Suprapubic skin (tissue), 3 donors: ENCODE measurements around the gene RCBTB2.

ENCODE experiments used
- EP300 ChIP-seq: sonication (generic); formaldehyde crosslinking; IDR thresholded peaks from one replicate; pipeline ENCODE4 v1.6.1; 2017; ENCODE audit warnings: antibody characterized with exemption
- TF ChIP-seq, protein P1 (sequence below), 2 donors: fragments of 200-600 bp in 1 of 2; fragments of 450-650 bp in 1 of 2; sonication (generic) in 1 of 2; IDR thresholded peaks; one replicate each; pipeline ENCODE4 v1.5.1; 2016 to 2019; ENCODE audit warnings: antibody characterized with exemption in 2 of 2, mild to moderate bottlenecking in 1 of 2, moderate library complexity in 1 of 2

GRCh38 chr13:48561466-48562235 is 28.8 kb upstream of the RCBTB2 start:
- no peak for TF ChIP-seq EP300
- TF ChIP-seq, protein P1, sequence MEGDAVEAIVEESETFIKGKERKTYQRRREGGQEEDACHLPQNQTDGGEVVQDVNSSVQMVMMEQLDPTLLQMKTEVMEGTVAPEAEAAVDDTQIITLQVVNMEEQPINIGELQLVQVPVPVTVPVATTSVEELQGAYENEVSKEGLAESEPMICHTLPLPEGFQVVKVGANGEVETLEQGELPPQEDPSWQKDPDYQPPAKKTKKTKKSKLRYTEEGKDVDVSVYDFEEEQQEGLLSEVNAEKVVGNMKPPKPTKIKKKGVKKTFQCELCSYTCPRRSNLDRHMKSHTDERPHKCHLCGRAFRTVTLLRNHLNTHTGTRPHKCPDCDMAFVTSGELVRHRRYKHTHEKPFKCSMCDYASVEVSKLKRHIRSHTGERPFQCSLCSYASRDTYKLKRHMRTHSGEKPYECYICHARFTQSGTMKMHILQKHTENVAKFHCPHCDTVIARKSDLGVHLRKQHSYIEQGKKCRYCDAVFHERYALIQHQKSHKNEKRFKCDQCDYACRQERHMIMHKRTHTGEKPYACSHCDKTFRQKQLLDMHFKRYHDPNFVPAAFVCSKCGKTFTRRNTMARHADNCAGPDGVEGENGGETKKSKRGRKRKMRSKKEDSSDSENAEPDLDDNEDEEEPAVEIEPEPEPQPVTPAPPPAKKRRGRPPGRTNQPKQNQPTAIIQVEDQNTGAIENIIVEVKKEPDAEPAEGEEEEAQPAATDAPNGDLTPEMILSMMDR (IDR thresholded peaks at IDR 0.05): no peak
